ENCODE data around the gene SEC23B. TPM values are rescaled to one million over a fixed set of nuclear protein-coding genes. Genes with fewer than 3 reads are reported as not detected.

Gene SEC23B
- total and polyA plus RNA-seq, 2 of the 13 experiments (the other 11 are each of a cell fraction or from before 2014, with no cell fraction given), result 114 to 120 TPM

DNA sequence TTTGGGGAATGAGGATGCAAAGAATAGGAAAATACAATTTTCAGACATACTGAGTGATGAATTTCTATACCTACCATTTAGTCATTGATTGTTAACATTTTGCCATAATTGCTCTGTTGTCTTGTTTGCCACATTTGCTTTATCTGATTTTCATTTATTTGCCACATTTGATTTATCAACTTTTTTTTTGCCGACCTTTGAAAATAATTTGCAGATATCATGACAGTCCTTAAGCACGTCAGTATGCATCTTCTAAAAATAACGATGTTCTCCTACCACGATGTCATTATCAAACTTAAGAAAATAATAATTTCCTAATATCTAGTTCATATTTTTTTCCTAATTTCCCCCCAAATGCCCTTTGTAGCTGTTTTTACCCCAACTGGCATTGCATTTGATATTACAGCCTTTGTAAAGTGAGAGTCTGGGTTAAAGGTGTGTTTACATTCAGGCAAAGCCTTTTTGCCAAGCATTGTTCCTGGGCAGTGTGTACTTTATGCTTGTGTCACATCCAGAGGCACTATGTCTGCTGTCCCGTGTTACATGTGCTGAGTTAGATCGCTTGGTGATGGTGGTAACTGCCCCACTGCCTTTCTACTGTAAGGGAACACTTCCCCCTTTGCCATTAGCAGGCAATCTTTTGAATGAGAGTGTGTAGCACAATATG is 26.4 kb downstream of the SEC23B start:
- Histone ChIP-seq H3K4me1 (ENCODE audit: insufficient read depth, low read length) (peaks cover 20% of the 10 kb centered on the region), H3K9ac (ENCODE audit: insufficient read depth, low read depth, low read length) (no peak overlapping the region), H3K79me2 (ENCODE audit: insufficient read depth, low read length) (no peaks in the 10 kb centered on the region), H3K9me3 (ENCODE audit: low read length) (no peaks in the 10 kb centered on the region), H3K4me3 (replicated peaks in 1 of 3; ENCODE audit: insufficient read depth in 1 of 3, low read depth in 2 of 3, low read length in 3 of 3) (no peak overlapping the region), H2AFZ (ENCODE audit: low read length) (no peak overlapping the region), H4K20me1 (ENCODE audit: insufficient read depth, low read length) (no peaks in the 10 kb centered on the region), H3K36me3 (replicated peaks in 1 of 2; ENCODE audit: control insufficient read depth in 1 of 2, insufficient read depth in 2 of 2, low read length in 2 of 2) (peaks cover 33 to 75% of the 10 kb centered on the region in 2 experiments), H3K4me2 (ENCODE audit: low read depth, low read length) (no peak overlapping the region), H3K27ac (ENCODE audit: extremely low read length, insufficient read depth, low read length) (no peak overlapping the region), H3K27me3 (ENCODE audit: control insufficient read depth in 1 of 2, insufficient read depth in 2 of 2, low read length in 2 of 2) (no peaks in the 10 kb centered on the region)
- WGBS (ENCODE audit: low lambda C conversion rate), result 81% methylated on average over 6 of the region's 6 CpGs
- intact Hi-C loops (cut with micrococcal nuclease; ENCODE audit: unreplicated experiment) (no loop called here), in situ Hi-C loops (cut with HindIII; ENCODE audit: extremely low pct_ligation_motif_present, low pct_unique_long_range_greater_than_20kb) (no loop called here)
- ChIA-PET POLR2A (interaction anchor here (0.9 to 1.1 kb wide), 2 partner anchors 26 to 27 kb away, joined by 3 to 4 read pairs; partner anchors contain the start of gene SEC23B), CTCF (ENCODE audit: low intra/inter-chr PET ratio, low total read pairs) (no interaction called here)
- BruUV-seq (replicated peaks), result no TSS peak
- FAIRE-seq (peak; percentile 60), DNase-seq (ENCODE audit: low spot score) (peak; percentile 68), ATAC-seq (peak; percentile 79)
- TF ChIP-seq SOX6 (IDR thresholded peaks at IDR 0.05), result no peak
- TF ChIP-seq SOX6 (CRISPR knock-in tag; IDR thresholded peaks at IDR 0.05), result peak; percentile 59
- no peak for TF ChIP-seq TEAD2 (CRISPR knock-in tag; IDR thresholded peaks at IDR 0.05)
- no peak for TF ChIP-seq ZNF724P (CRISPR knock-in tag; IDR thresholded peaks at IDR 0.05; ENCODE audit: borderline replicate concordance)
- TF ChIP-seq ZNF761 (CRISPR knock-in tag; conservative IDR thresholded peaks at IDR 0.05), result no peak
- TF ChIP-seq RBFOX2 (IDR thresholded peaks at IDR 0.05; ENCODE audit: low read depth, low read length), result no peak
- TF ChIP-seq, protein P1, sequence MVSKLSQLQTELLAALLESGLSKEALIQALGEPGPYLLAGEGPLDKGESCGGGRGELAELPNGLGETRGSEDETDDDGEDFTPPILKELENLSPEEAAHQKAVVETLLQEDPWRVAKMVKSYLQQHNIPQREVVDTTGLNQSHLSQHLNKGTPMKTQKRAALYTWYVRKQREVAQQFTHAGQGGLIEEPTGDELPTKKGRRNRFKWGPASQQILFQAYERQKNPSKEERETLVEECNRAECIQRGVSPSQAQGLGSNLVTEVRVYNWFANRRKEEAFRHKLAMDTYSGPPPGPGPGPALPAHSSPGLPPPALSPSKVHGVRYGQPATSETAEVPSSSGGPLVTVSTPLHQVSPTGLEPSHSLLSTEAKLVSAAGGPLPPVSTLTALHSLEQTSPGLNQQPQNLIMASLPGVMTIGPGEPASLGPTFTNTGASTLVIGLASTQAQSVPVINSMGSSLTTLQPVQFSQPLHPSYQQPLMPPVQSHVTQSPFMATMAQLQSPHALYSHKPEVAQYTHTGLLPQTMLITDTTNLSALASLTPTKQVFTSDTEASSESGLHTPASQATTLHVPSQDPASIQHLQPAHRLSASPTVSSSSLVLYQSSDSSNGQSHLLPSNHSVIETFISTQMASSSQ (IDR thresholded peaks at IDR 0.05; ENCODE audit: low read depth), result no peak
- TF ChIP-seq, protein P1 (CRISPR knock-in tag; IDR thresholded peaks at IDR 0.05; ENCODE audit: borderline replicate concordance), result no peak
- TF ChIP-seq, protein P2, sequence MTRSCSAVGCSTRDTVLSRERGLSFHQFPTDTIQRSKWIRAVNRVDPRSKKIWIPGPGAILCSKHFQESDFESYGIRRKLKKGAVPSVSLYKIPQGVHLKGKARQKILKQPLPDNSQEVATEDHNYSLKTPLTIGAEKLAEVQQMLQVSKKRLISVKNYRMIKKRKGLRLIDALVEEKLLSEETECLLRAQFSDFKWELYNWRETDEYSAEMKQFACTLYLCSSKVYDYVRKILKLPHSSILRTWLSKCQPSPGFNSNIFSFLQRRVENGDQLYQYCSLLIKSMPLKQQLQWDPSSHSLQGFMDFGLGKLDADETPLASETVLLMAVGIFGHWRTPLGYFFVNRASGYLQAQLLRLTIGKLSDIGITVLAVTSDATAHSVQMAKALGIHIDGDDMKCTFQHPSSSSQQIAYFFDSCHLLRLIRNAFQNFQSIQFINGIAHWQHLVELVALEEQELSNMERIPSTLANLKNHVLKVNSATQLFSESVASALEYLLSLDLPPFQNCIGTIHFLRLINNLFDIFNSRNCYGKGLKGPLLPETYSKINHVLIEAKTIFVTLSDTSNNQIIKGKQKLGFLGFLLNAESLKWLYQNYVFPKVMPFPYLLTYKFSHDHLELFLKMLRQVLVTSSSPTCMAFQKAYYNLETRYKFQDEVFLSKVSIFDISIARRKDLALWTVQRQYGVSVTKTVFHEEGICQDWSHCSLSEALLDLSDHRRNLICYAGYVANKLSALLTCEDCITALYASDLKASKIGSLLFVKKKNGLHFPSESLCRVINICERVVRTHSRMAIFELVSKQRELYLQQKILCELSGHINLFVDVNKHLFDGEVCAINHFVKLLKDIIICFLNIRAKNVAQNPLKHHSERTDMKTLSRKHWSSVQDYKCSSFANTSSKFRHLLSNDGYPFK (CRISPR knock-in tag; IDR thresholded peaks at IDR 0.05; ENCODE audit: borderline replicate concordance), result no peak
- no peak for TF ChIP-seq ZNF598 (CRISPR knock-in tag; IDR thresholded peaks at IDR 0.05; ENCODE audit: borderline replicate concordance)
- TF ChIP-seq ELF4 (CRISPR knock-in tag; IDR thresholded peaks at IDR 0.05; ENCODE audit: borderline replicate concordance), result no peak
- no peak for TF ChIP-seq PHF5A (CRISPR knock-in tag; IDR thresholded peaks at IDR 0.05; ENCODE audit: low read depth, unreplicated experiment)
- no peak for TF ChIP-seq ZNF782 (CRISPR knock-in tag; IDR thresholded peaks at IDR 0.05; ENCODE audit: borderline replicate concordance)
- no peak for TF ChIP-seq ZNF143 (CRISPR knock-in tag; IDR thresholded peaks at IDR 0.05)
- TF ChIP-seq, protein P3, sequence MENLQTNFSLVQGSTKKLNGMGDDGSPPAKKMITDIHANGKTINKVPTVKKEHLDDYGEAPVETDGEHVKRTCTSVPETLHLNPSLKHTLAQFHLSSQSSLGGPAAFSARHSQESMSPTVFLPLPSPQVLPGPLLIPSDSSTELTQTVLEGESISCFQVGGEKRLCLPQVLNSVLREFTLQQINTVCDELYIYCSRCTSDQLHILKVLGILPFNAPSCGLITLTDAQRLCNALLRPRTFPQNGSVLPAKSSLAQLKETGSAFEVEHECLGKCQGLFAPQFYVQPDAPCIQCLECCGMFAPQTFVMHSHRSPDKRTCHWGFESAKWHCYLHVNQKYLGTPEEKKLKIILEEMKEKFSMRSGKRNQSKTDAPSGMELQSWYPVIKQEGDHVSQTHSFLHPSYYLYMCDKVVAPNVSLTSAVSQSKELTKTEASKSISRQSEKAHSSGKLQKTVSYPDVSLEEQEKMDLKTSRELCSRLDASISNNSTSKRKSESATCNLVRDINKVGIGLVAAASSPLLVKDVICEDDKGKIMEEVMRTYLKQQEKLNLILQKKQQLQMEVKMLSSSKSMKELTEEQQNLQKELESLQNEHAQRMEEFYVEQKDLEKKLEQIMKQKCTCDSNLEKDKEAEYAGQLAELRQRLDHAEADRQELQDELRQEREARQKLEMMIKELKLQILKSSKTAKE (CRISPR knock-in tag; IDR thresholded peaks at IDR 0.05; ENCODE audit: borderline replicate concordance), result peak; percentile 46; the same call in 1 of the 2 replicates
- 0 out of 2 replicates have a peak, but pooled peaks have one; percentile 20 for TF ChIP-seq NR2F2 (IDR thresholded peaks at IDR 0.05; ENCODE audit: borderline replicate concordance, low read depth)
